ENCODE results near the gene CHM. TPM values are rescaled to one million over a fixed set of nuclear protein-coding genes. Genes with fewer than 3 reads are reported as not detected.
A peak's percentile ranks its signal among the peaks of the same experiment; 100 is the strongest.

CHM gene
- total and polyA plus RNA-seq, 10 of the 15 experiments (the other 5 are each of a cell fraction or from before 2014, with no cell fraction given): 4.8 to 19.0 (median 8.0) TPM

GRCh38 chrX:86051741-86052140 is 4.4 kb upstream of the CHM start:
- RAD21 ChIA-PET (ENCODE audit: unreplicated experiment): no interaction called here
- no peak overlapping the region for H3K4me3 ChIP-seq
- no peak for TF ChIP-seq PML (IDR thresholded peaks at IDR 0.05; ENCODE audit: low read length)
- TF ChIP-seq CTCF (IDR thresholded peaks at IDR 0.05 in 2 of 3, conservative IDR thresholded peaks at IDR 0.05 in 1 of 3; ENCODE audit: control insufficient read depth in 2 of 3, extremely low read depth in 1 of 3, insufficient read depth in 1 of 3, low read depth in 3 of 3, low read length in 3 of 3): no peak
- no peak for TF ChIP-seq KAT2A (conservative IDR thresholded peaks at IDR 0.05; ENCODE audit: control insufficient read depth, low read depth, low read length)
- no peaks in the 10 kb centered on the region for H3K36me3 ChIP-seq (ENCODE audit: control insufficient read depth in 2 of 2, insufficient read depth in 2 of 2, low read length in 1 of 2)
- CTCF ChIA-PET: no interaction called here
- H3K27ac ChIP-seq (ENCODE audit: control insufficient read depth, insufficient read depth): no peak overlapping the region
- WGBS (ENCODE audit: insufficient coverage, insufficient replicate concordance, low lambda C conversion rate, missing lambda C conversion rate): 6% methylated on average over 2 of the region's 2 CpGs
- H3K4me2 ChIP-seq (ENCODE audit: control insufficient read depth, insufficient read depth): no peak overlapping the region
- H3K27me3 ChIP-seq (replicated peaks in 1 of 2; ENCODE audit: control insufficient read depth in 2 of 2, insufficient read depth in 2 of 2, low read length in 1 of 2): no peaks in the 10 kb centered on the region
- H3K9ac ChIP-seq (ENCODE audit: control insufficient read depth, insufficient read depth, low read length): no peak overlapping the region
- POLR2A ChIA-PET: no interaction called here
- FAIRE-seq (no peak), DNase-seq (ENCODE audit: low read depth, low spot score) (no peak), ATAC-seq (no peak)
- H3K79me2 ChIP-seq (ENCODE audit: control insufficient read depth, insufficient read depth, low read length): peaks cover 5% of the 10 kb centered on the region
- in situ Hi-C loops (cut with MboI): no loop called here
- no peaks in the 10 kb centered on the region for H3K9me3 ChIP-seq (replicated peaks; ENCODE audit: control insufficient read depth, insufficient read depth, low read length)
- SMC1A ChIA-PET (ENCODE audit: uncharacterized antibody, unreplicated experiment): no interaction called here
- no peaks in the 10 kb centered on the region for H3K4me1 ChIP-seq (ENCODE audit: control insufficient read depth, insufficient read depth, low read length)
- H2AFZ ChIP-seq (ENCODE audit: control insufficient read depth, low read depth, low read length): no peak overlapping the region
- intact Hi-C loops (cut with micrococcal nuclease; ENCODE audit: unreplicated experiment): no loop called here
- no TSS peak for BruUV-seq (replicated peaks)
- no peaks in the 10 kb centered on the region for H4K20me1 ChIP-seq (ENCODE audit: control insufficient read depth, insufficient read depth)

- Histone ChIP-seq H3K4me2 (ENCODE audit: control insufficient read depth, insufficient read depth) (peak overlapping the region; percentile 28), H3K4me3 (peak overlapping the region; percentile 60; the same call in 1 of the 2 replicates), H2AFZ (ENCODE audit: control insufficient read depth, low read depth, low read length) (peak overlapping the region; percentile 97), H3K36me3 (ENCODE audit: control insufficient read depth in 2 of 2, insufficient read depth in 2 of 2, low read length in 1 of 2) (no peaks in the 10 kb centered on the region), H3K27ac (ENCODE audit: control insufficient read depth, insufficient read depth) (no peak overlapping the region), H4K20me1 (ENCODE audit: control insufficient read depth, insufficient read depth) (no peaks in the 10 kb centered on the region), H3K4me1 (ENCODE audit: control insufficient read depth, insufficient read depth, low read length) (no peaks in the 10 kb centered on the region), H3K9me3 (replicated peaks; ENCODE audit: control insufficient read depth, insufficient read depth, low read length) (no peaks in the 10 kb centered on the region), H3K9ac (ENCODE audit: control insufficient read depth, insufficient read depth, low read length) (no peak overlapping the region), H3K27me3 (replicated peaks in 1 of 2; ENCODE audit: control insufficient read depth in 2 of 2, insufficient read depth in 2 of 2, low read length in 1 of 2) (no peaks in the 10 kb centered on the region), H3K79me2 (ENCODE audit: control insufficient read depth, insufficient read depth, low read length) (peaks cover 30% of the 10 kb centered on the region)
- ChIA-PET POLR2A (no interaction called here), SMC1A (ENCODE audit: uncharacterized antibody, unreplicated experiment) (interaction anchor here (0.9 kb wide), 1 partner anchor 419 kb away, joined by 3 read pairs; no protein-coding TSS in a partner anchor), CTCF (interaction anchor here (1.1 to 1.4 kb wide), 2 partner anchors 10 to 19 kb away, joined by 3 to 4 read pairs; no protein-coding TSS in a partner anchor), RAD21 (ENCODE audit: unreplicated experiment) (no interaction called here)
- in situ Hi-C loops (cut with MboI): no loop called here
- 60% methylated on average over 15 of the region's 15 CpGs for WGBS (ENCODE audit: insufficient coverage, insufficient replicate concordance, low lambda C conversion rate, missing lambda C conversion rate)
- DNase-seq (ENCODE audit: low read depth, low spot score) (no peak), FAIRE-seq (no peak), ATAC-seq (no peak)
- intact Hi-C loops (cut with micrococcal nuclease; ENCODE audit: unreplicated experiment): no loop called here
- TF ChIP-seq RAD21 (IDR thresholded peaks at IDR 0.05; ENCODE audit: insufficient read depth, low read depth, low read length): no peak
- TF ChIP-seq MTA2 (IDR thresholded peaks at IDR 0.05; ENCODE audit: low read depth): no peak
- TF ChIP-seq TCF12 (IDR thresholded peaks at IDR 0.05; ENCODE audit: low read depth, low read length): no peak
- TF ChIP-seq CREM (IDR thresholded peaks at IDR 0.05; ENCODE audit: low read depth): no peak
- TF ChIP-seq CHD1 (IDR thresholded peaks at IDR 0.05; ENCODE audit: low read depth, low read length): no peak
- TF ChIP-seq ATF3 (IDR thresholded peaks at IDR 0.05; ENCODE audit: borderline replicate concordance, extremely low read depth, low read depth, low read length): no peak
- BruUV-seq (replicated peaks): no TSS peak
These were observed 550 bp upstream of the CHM start for GRCh38 chrX:86047936-86048280.
